ENCODE results near the gene NAPSA.

DNA sequence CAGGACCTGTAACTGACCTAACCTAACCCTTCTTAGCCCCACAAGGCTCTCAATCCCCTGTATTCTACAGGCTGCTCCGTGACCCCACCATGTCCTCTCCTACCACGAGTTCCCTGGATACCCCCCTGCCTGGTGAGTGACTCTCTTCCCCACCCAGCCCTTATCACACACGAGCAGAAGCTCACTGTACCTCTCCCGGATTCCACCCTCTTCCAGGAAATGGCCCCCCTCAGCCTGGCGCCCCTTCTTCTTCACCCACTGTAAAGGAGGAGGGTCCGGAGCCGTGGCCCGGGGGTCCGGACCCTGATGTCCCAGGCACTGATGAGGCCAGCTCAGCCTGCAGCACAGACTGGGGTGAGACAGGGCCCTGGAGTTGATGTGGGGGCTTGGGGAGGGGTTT is 12.1 kb upstream of the NAPSA start:
- TF ChIP-seq, protein P1, sequence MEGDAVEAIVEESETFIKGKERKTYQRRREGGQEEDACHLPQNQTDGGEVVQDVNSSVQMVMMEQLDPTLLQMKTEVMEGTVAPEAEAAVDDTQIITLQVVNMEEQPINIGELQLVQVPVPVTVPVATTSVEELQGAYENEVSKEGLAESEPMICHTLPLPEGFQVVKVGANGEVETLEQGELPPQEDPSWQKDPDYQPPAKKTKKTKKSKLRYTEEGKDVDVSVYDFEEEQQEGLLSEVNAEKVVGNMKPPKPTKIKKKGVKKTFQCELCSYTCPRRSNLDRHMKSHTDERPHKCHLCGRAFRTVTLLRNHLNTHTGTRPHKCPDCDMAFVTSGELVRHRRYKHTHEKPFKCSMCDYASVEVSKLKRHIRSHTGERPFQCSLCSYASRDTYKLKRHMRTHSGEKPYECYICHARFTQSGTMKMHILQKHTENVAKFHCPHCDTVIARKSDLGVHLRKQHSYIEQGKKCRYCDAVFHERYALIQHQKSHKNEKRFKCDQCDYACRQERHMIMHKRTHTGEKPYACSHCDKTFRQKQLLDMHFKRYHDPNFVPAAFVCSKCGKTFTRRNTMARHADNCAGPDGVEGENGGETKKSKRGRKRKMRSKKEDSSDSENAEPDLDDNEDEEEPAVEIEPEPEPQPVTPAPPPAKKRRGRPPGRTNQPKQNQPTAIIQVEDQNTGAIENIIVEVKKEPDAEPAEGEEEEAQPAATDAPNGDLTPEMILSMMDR (IDR thresholded peaks at IDR 0.05), result no peak
- no peak for TF ChIP-seq POLR2A (IDR thresholded peaks at IDR 0.05)
- TF ChIP-seq POLR2AphosphoS5 (IDR thresholded peaks at IDR 0.05), result no peak

Measured in prostate gland (tissue), 2 donors.